Left lobe of liver (tissue), 2 donors: ENCODE results near the gene CPXM2. TPM values are rescaled to one million over a fixed set of nuclear protein-coding genes. Genes with fewer than 3 reads are reported as not detected.

Experiments
- ATAC-seq: fragments of 200-7000 bp; cut with Tn5 transposase; one replicate; pipeline ENCODE4 v1.9.1; 2020; ENCODE audit warnings: mild to moderate bottlenecking, moderate library complexity
- DNase-seq: peaks from one replicate; pipeline ENCODE4 v3.0.0-alpha.2; 2020; ENCODE audit warnings: low spot score
- total RNA-seq: library from RNA; stranded (reverse); gene quantifications from one replicate; pipeline ENCODE4 v1.2.1, GENCODE V29; 2021
- donor health status: DM: no; HTN: no; CAD: no; lungs with moderate emphysema.
- donor health status: DM: no; HTN: yes; CAD: no.

CPXM2 gene
- 0.45 TPM for total RNA-seq

GRCh38 chr10:123891144-123892071, at the start of gene CPXM2:
Gene CPXM2 (minus strand): TSS chr10:123891807. CDS start chr10:123891659, 148 bp downstream.
- no peak for DNase-seq
- ATAC-seq, result peak; percentile 29

GRCh38 chr10:123939591-123939990, 48.0 kb upstream of the CPXM2 start:
- no peak for ATAC-seq

GRCh38 chr10:123938890-123939289, 47.3 kb upstream of the CPXM2 start:
- DNase-seq, result no peak
- ATAC-seq, result no peak

More at GRCh38 chr10:123939591-123939990, 48.0 kb upstream of the CPXM2 start:
- DNase-seq, result no peak

GRCh38 chr10:123936426-123936825, 44.8 kb upstream of the CPXM2 start:
- no peak for DNase-seq
- ATAC-seq, result no peak

GRCh38 chr10:123935680-123936079, 44.1 kb upstream of the CPXM2 start:
- no peak for DNase-seq
- ATAC-seq, result no peak

GRCh38 chr10:123934846-123935245, 43.2 kb upstream of the CPXM2 start:
- DNase-seq (no peak), ATAC-seq (no peak)

GRCh38 chr10:123930340-123931001, 38.9 kb upstream of the CPXM2 start:
- DNase-seq (no peak), ATAC-seq (no peak)

GRCh38 chr10:123929791-123930190, 38.2 kb upstream of the CPXM2 start:
- ATAC-seq (no peak), DNase-seq (no peak)

- ATAC-seq (no peak), DNase-seq (no peak)
Observed at GRCh38 chr10:123928427-123928826, 36.8 kb upstream of the CPXM2 start.

- DNase-seq, result no peak
- no peak for ATAC-seq
Observed at GRCh38 chr10:123926401-123927264, 35.0 kb upstream of the CPXM2 start.

GRCh38 chr10:123922126-123922525, 30.5 kb upstream of the CPXM2 start:
- ATAC-seq, result no peak
- DNase-seq, result no peak

GRCh38 chr10:123916775-123917174, 25.2 kb upstream of the CPXM2 start:
- no peak for DNase-seq
- ATAC-seq, result no peak

GRCh38 chr10:123913688-123914268, 22.2 kb upstream of the CPXM2 start:
- DNase-seq (no peak), ATAC-seq (peak; percentile 18)

- no peak for ATAC-seq
Observed at GRCh38 chr10:123912871-123913270, 21.3 kb upstream of the CPXM2 start.

GRCh38 chr10:123912466-123912865, 20.9 kb upstream of the CPXM2 start:
- no peak for ATAC-seq
- no peak for DNase-seq

More at GRCh38 chr10:123912871-123913270, 21.3 kb upstream of the CPXM2 start:
- no peak for DNase-seq

GRCh38 chr10:123911866-123912265, 20.3 kb upstream of the CPXM2 start:
- no peak for DNase-seq

GRCh38 chr10:123909866-123910265, 18.3 kb upstream of the CPXM2 start:
- ATAC-seq (no peak), DNase-seq (no peak)

More at GRCh38 chr10:123911866-123912265, 20.3 kb upstream of the CPXM2 start:
- ATAC-seq, result no peak

- ATAC-seq, result no peak
- DNase-seq, result no peak
Observed at GRCh38 chr10:123909426-123909825, 17.8 kb upstream of the CPXM2 start.

- DNase-seq (no peak), ATAC-seq (no peak)
Observed at GRCh38 chr10:123908379-123908778, 16.8 kb upstream of the CPXM2 start.

GRCh38 chr10:123906884-123907652, 15.5 kb upstream of the CPXM2 start:
- ATAC-seq (no peak), DNase-seq (no peak)
